ENCODE data around the gene FAAH. TPM values are rescaled to one million over a fixed set of nuclear protein-coding genes. Genes with fewer than 3 reads are reported as not detected.

Gene FAAH
- total RNA-seq, 2 donors from 2014 or later: 14.1 to 21.9 TPM

DNA sequence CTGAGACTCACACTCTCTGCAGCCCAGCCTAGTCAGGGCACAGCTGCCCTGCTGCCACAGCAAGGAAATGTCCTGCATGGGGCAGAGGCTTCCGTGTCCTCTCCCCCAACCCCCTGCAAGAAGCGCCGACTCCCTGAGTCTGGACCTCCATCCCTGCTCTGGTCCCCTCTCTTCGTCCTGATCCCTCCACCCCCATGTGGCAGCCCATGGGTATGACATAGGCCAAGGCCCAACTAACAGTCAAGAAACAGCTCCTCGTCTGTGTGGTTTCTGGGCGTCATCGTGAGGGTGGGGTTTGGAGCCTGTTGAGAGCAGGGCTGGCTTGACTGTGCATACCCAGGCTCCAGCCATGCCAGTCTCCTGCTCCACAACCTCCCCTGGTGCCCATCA lies 19.5 kb downstream of the FAAH start:
- Histone ChIP-seq H3K4me1 (ENCODE audit: control insufficient read depth in 1 of 2, low read depth in 2 of 2) (no peaks in the 10 kb centered on the region), H3K4me3 (no peak overlapping the region), H3K36me3 (no peaks in the 10 kb centered on the region), H3K27ac (no peak overlapping the region), H3K27me3 (replicated peaks; ENCODE audit: insufficient read depth) (no peaks in the 10 kb centered on the region), H3K9me3 (no peaks in the 10 kb centered on the region)
- no peak for DNase-seq (ENCODE audit: low spot score)
- no peak for ATAC-seq (ENCODE audit: insufficient number of reproducible peaks, low FRiP score, low read depth)
- TF ChIP-seq CTCF (IDR thresholded peaks at IDR 0.05): no peak

DNA sequence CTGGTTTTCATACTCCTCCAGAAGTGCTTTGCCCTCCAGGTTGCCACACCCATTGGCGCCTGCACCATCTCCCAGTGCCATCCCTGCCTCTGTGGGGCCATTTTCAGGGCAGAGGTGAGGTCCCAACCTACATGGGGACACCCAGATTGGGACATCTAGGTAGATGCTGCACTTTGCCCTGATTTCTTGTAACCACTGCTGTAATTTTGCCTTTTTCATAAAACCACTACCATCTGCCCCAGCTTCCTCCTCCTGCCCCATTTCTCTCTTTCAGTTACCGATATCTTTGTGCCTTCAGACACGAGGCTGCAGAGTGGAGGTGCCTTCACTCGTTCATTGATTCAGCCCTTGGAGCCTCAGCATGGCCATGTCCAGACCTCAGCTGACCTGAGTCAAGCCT lies 21.4 kb downstream of the FAAH start:
- Histone ChIP-seq H3K4me3 (no peak overlapping the region), H3K27ac (no peak overlapping the region), H3K27me3 (replicated peaks; ENCODE audit: insufficient read depth) (no peaks in the 10 kb centered on the region), H3K9me3 (no peaks in the 10 kb centered on the region), H3K4me1 (ENCODE audit: control insufficient read depth in 1 of 2, low read depth in 2 of 2) (no peaks in the 10 kb centered on the region), H3K36me3 (no peaks in the 10 kb centered on the region)
- ATAC-seq (ENCODE audit: insufficient number of reproducible peaks, low FRiP score, low read depth): no peak
- no peak for DNase-seq (ENCODE audit: low spot score)
- no peak for TF ChIP-seq CTCF (IDR thresholded peaks at IDR 0.05)

DNA sequence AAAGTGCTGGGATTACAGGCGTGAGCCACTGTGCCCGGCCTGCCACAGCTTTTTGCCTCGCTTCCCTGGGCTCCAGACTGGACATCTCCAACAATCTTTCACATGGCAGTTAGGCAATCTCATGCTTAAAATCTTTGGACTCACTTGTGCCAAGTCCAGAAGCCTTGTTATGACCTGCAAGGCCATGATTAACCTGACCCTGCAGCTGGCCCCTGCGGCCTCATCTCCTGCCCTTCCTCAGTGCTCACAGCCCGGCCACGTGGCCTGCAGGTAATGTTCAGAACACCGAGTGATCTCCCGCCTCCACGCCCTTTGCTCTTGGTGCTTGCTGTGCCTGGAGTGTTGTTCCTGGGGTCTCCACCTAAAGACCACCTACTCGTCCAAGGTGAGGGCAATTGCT lies 24.9 kb downstream of the FAAH start:
- no peaks in the 10 kb centered on the region for H3K4me1 ChIP-seq (ENCODE audit: control insufficient read depth in 1 of 2, low read depth in 2 of 2)
- TF ChIP-seq CTCF (IDR thresholded peaks at IDR 0.05): no peak
- ATAC-seq (ENCODE audit: insufficient number of reproducible peaks, low FRiP score, low read depth) (no peak), DNase-seq (ENCODE audit: low spot score) (no peak)
- no peak overlapping the region for H3K27ac ChIP-seq
- H3K36me3 ChIP-seq: no peaks in the 10 kb centered on the region
- no peaks in the 10 kb centered on the region for H3K27me3 ChIP-seq (replicated peaks; ENCODE audit: insufficient read depth)
- no peaks in the 10 kb centered on the region for H3K9me3 ChIP-seq
- no peak overlapping the region for H3K4me3 ChIP-seq

DNA sequence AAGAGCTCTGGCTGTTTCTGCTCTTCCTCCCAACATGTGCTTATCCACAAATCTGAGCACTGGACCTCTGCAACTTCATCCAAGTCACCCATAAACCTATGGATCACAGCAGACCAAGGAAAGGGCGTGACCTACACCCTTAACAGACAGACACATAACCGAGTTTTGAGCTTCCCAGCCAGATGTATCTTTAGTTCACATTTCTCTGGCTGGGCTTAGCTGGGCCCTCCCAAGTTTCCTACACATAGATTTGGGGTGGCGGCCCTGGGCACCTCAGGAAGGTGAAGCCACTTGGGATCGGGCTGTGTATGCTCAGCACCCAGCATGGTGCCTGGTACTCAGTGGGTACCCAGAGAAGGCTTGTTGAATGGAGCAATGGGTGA lies 26.4 kb downstream of the FAAH start:
- ATAC-seq (ENCODE audit: insufficient number of reproducible peaks, low FRiP score, low read depth): no peak
- no peaks in the 10 kb centered on the region for H3K27me3 ChIP-seq (replicated peaks; ENCODE audit: insufficient read depth)
- no peak overlapping the region for H3K4me3 ChIP-seq
- H3K36me3 ChIP-seq: no peaks in the 10 kb centered on the region
- H3K9me3 ChIP-seq: no peaks in the 10 kb centered on the region
- TF ChIP-seq CTCF (IDR thresholded peaks at IDR 0.05): no peak
- no peak overlapping the region for H3K27ac ChIP-seq
- DNase-seq (ENCODE audit: low spot score): no peak
- no peaks in the 10 kb centered on the region for H3K4me1 ChIP-seq (ENCODE audit: control insufficient read depth in 1 of 2, low read depth in 2 of 2)

DNA sequence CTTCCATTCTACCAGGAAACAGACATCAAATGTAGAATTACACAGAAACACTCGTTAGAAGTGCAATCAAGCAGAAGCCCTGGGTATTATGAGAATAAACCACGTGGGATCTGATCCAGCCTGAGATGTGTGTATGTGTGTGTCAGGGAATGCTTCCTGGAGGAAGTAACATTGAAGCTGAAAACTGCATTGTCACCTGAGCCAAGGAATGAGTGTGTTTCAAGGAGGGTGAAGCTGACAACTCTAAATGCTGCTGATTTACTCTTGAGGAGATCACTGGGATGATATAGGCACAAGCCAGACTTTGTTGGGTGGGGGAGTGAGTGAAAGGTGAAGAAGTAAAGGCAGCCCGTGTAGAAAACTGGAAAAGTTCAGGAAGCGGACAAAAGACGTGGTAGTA lies 27.6 kb downstream of the FAAH start:
- no peak for TF ChIP-seq CTCF (IDR thresholded peaks at IDR 0.05)
- ATAC-seq (ENCODE audit: insufficient number of reproducible peaks, low FRiP score, low read depth): no peak
- H3K27me3 ChIP-seq (replicated peaks; ENCODE audit: insufficient read depth): no peaks in the 10 kb centered on the region
- H3K4me1 ChIP-seq (ENCODE audit: control insufficient read depth in 1 of 2, low read depth in 2 of 2): no peaks in the 10 kb centered on the region
- no peaks in the 10 kb centered on the region for H3K36me3 ChIP-seq
- DNase-seq (ENCODE audit: low spot score): no peak
- H3K9me3 ChIP-seq: no peaks in the 10 kb centered on the region
- no peak overlapping the region for H3K27ac ChIP-seq
- no peak overlapping the region for H3K4me3 ChIP-seq

Data from thoracic aorta (tissue), 2 donors.